Effector CD8-positive, alpha-beta T cell (primary cell): ENCODE data around the gene FOXD3.

Source experiments
- DNase-seq: peaks from one replicate; lab custom pipeline; 2025; lab: John Stamatoyannopoulos, UW

Gene FOXD3

DNA sequence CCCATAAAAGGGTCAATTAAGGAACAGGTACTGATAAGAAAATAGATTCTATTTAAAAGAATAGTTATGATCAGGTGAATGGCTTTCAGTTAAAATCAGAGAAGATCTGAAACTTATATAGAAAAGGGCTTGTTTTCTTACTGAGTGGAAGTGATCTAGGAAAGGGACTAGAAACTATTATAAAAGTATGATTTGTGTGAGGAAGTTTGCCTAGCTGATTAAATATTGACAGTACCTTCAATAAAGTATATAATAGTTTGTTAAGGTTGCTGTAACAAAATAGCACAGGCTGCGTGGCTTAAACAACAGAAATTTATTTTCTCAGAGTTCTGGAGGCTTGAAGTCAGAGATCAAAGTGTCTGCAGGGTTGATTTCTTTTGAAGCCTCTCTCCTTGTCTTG lies 39.7 kb downstream of the FOXD3 start:
- no peak for DNase-seq

DNA sequence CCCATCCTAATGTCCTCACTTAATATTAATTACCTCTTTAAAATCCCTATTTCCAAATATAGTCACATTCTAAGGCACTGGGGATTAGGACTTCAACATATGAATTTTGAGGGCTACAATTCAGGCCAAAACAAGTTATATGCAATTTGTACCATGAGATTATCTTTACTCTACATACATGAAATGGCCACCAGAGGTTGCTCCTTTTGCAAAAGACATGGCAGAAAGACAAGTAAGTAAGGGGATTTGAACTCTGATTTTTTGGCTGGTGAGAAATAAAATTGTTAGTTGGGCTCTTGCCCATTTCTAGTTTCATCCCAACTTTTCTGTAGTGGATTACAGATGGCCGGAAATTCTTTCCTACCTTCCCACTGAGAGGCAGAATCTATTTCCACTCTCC lies 40.2 kb downstream of the FOXD3 start:
- DNase-seq, result no peak

DNA sequence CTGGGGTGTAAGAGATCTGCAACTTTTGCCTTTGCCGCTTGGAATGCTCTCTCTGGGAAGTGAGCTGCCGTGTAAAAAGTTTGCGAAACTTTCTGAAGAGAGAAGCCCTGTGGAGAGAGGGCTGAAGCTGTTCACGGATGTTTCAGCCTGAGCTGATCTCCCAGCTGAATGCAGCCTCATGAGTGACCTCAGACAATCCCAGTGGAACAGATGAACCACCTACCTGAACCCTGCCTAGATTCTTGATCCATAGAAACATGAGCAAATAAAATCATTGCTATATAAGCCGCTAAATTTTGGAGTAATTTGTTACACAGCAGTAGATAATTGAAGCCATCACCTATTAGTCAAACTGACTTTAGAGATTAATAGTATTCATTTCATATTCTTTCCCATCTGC lies 40.6 kb downstream of the FOXD3 start:
- DNase-seq, result no peak

DNA sequence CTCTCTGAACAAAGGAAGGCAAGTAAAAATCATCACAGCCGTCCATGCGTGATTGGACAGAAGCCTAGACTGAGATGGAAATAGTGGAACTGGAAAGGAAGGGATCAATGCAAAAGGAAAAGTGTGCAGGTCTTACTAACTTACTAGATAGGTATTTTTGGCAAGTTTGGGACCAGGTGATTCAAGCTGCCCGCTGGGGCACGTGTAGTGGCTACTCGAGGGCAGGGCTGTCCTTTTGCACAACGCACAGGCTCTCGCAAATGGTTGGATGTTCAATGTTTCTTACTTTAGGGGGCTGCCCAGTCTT lies 44.5 kb downstream of the FOXD3 start:
- DNase-seq, result no peak

DNA sequence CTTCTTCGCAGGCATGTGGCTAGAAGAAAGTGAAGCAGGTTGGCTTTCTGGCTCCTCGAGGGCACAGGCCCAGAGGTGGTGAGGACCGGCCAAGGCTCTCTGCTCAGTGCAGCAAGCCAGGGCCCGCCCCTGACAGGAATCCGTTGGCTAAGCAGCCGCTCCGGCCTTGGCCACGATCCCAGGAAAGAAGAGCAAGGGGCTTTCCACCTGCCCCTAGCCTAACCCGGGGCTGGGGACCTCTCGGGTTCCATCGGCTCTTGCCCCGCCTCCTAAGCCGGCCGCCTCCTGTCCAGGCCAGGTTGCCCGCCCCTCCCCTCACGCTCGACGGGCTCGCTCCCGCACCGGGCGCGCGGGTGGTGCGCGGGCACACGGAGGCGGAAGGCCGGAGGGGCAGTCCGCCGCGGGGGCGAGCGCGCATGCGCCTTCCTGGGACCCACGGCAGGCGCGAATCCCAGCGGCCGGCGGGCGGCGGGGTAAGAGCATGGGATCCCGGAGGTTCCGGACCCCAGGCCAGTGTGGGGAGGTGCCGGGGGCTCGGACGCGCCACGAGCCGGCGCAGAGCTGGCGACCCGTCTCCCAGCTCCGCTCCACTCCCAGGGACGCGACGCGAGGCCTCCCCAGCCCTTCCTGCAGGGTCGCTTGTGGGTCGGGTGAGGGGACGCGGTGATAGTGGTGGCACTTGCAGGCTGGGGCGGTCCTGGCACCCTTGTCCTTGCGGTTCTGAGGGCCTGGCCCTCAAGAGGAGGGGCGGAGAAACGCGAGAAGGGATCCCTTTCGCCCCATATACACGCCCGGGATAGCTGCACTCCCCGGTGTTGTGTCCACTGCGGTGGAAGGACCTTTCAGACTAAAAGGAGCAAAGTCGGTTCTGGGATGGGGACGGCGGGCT lies 45.1 kb downstream of the FOXD3 start, which contains the start of gene ALG6:
Gene ALG6, plus strand, starts transcription at position 413 of the 889 bp plus-strand sequence. CDS start 3,351 bp downstream, outside the sequence.
- DNase-seq, result peak; percentile 82

DNA sequence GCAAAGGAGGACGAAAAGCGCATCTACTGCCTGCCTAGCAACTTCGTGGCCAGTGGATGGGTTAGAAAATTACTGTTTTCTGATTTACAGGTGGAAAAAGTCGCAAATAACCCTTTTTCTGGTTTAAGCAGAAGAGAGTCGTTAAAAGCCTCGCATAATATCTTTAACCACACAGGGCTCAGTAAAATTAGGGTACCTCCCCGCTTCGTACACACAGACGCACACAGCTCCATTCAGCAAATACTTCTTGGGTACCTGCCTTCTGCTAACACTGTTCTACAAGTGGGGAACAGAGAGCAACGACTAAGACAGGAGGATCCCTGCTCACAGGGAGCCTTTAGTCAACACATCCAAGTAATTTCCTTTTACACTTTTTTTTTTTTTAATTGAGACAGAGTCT lies 45.8 kb downstream of the FOXD3 start:
- DNase-seq, result no peak
